HG03558 (cell line): ENCODE results near the gene PRKCZ.

Source experiments
- ATAC-seq: cut with Tn5 transposase; IDR thresholded peaks from one replicate; pipeline ENCODE4 v1.9.1; 2021; ENCODE audit warnings: moderate number of reproducible peaks; ENCODE audit not compliant: unreplicated experiment; ENCODE audit errors: extremely low read depth

Gene PRKCZ

GRCh38 chr1:2201062-2201461 lies 150.9 kb downstream of the PRKCZ start:
- ATAC-seq, result no peak

- no peak for ATAC-seq
Observed at GRCh38 chr1:2202008-2202575, 151.9 kb downstream of the PRKCZ start.

- no peak for ATAC-seq
Observed at GRCh38 chr1:2202843-2203601, 152.8 kb downstream of the PRKCZ start.

- ATAC-seq, result no peak
Observed at GRCh38 chr1:2203671-2204414, 153.6 kb downstream of the PRKCZ start.

- no peak for ATAC-seq
Observed at GRCh38 chr1:2204415-2205190, 154.4 kb downstream of the PRKCZ start.

- ATAC-seq, result no peak
Observed at GRCh38 chr1:2205191-2205952, 155.2 kb downstream of the PRKCZ start.

- ATAC-seq, result no peak
Observed at GRCh38 chr1:2206813-2207487, 156.7 kb downstream of the PRKCZ start.

- ATAC-seq, result no peak
Observed at GRCh38 chr1:2208309-2209239, 158.4 kb downstream of the PRKCZ start.

GRCh38 chr1:2209400-2210083 lies 159.3 kb downstream of the PRKCZ start:
- ATAC-seq, result no peak

- no peak for ATAC-seq
Observed at GRCh38 chr1:2210084-2210653, 160.0 kb downstream of the PRKCZ start.

GRCh38 chr1:2210786-2211185 lies 160.6 kb downstream of the PRKCZ start:
- ATAC-seq, result no peak

GRCh38 chr1:2212274-2212531 lies 162.0 kb downstream of the PRKCZ start:
- ATAC-seq, result no peak

GRCh38 chr1:2212532-2213491 lies 162.6 kb downstream of the PRKCZ start:
- no peak for ATAC-seq

- no peak for ATAC-seq
Observed at GRCh38 chr1:2213576-2214505, 163.6 kb downstream of the PRKCZ start.

GRCh38 chr1:2214541-2215241 lies 164.5 kb downstream of the PRKCZ start:
- ATAC-seq, result no peak
